B cell (primary cell): ENCODE data around the gene TMIE. TPM values are rescaled to one million over a fixed set of nuclear protein-coding genes. Genes with fewer than 3 reads are reported as not detected.

Experiments
- ATAC-seq: fragments of 200-7000 bp; cut with Tn5 transposase; one replicate; pipeline ENCODE4 v1.10.0; 2021; ENCODE audit warnings: low read depth, mild to moderate bottlenecking, moderate number of reproducible peaks, moderate library complexity
- CTCF ChIA-PET: fragments of 350-600 bp; sonication (Branson Sonifier 250); formaldehyde crosslinking; loops from one replicate; lab custom pipeline; 2021; ENCODE audit warnings: antibody characterized with exemption, inconsistent platforms; lab: Charles Lee
- POLR2A ChIA-PET: fragments of 350-600 bp; sonication (Branson Sonifier 250); formaldehyde crosslinking; loops from one replicate; lab custom pipeline; 2021; ENCODE audit warnings: antibody characterized with exemption; lab: Charles Lee
- DNase-seq: peaks from one replicate; pipeline ENCODE4 v3.0.0; 2013
- H2AFZ ChIP-seq: 2 replicates; pipeline ENCODE4 v1.6.1; 2012; ENCODE audit warnings: mild to moderate bottlenecking, low read depth, low read length; ENCODE audit not compliant: insufficient read depth, poor library complexity, severe bottlenecking
- H3K27ac ChIP-seq, 2 donors: 1 replicate in 1 of 2; 2 replicates in 1 of 2; pipeline ENCODE4 v1.5.1; 2012 to 2013; ENCODE audit warnings: low read length in 2 of 2, mild to moderate bottlenecking in 2 of 2, moderate library complexity in 1 of 2
- H3K27me3 ChIP-seq, 4 experiments: fragments of 200-600 bp in 1 of 4; sonication (generic) in 1 of 4; replicated peaks in 1 of 4; 1 replicate in 2 of 4; 2 replicates in 2 of 4; pipeline versions ENCODE4 v1.6.1 to v1.7.0; 2013 to 2016; ENCODE audit warnings: low read length in 3 of 4, mild to moderate bottlenecking in 2 of 4, mixed read lengths in 1 of 4, moderate library complexity in 1 of 4; ENCODE audit not compliant: insufficient read depth in 4 of 4, control insufficient read depth in 3 of 4; ENCODE audit errors: control extremely low read depth in 1 of 4
- H3K36me3 ChIP-seq, 2 experiments: replicated peaks in 1 of 2; 1 replicate in 1 of 2; 2 replicates in 1 of 2; pipeline versions ENCODE4 v1.6.1 to v1.7.1; 2013; ENCODE audit warnings: low read length in 1 of 2; ENCODE audit not compliant: insufficient read depth in 2 of 2, control insufficient read depth in 1 of 2; ENCODE audit errors: control extremely low read depth in 1 of 2, extremely low read depth in 1 of 2
- H3K4me1 ChIP-seq, 2 donors: fragments of 200-600 bp in 1 of 2; sonication (generic) in 1 of 2; 1 replicate in 1 of 2; 2 replicates in 1 of 2; pipeline versions ENCODE4 v1.5.1 to v1.6.1; 2013 to 2017; ENCODE audit warnings: low read length in 2 of 2; ENCODE audit not compliant: control insufficient read depth in 2 of 2, insufficient read depth in 2 of 2
- H3K4me2 ChIP-seq: replicated peaks from 2 replicates; pipeline ENCODE3; 2012; ENCODE audit warnings: mild to moderate bottlenecking, low read depth, low read length; ENCODE audit not compliant: poor library complexity, severe bottlenecking
- H3K4me3 ChIP-seq, 5 experiments: fragments of 200-600 bp in 1 of 5; sonication (generic) in 1 of 5; 1 replicate in 3 of 5; 2 replicates in 2 of 5; pipeline versions ENCODE4 v1.5.1 to v1.7.0; 2011 to 2016; ENCODE audit warnings: low read length in 4 of 5, mild to moderate bottlenecking in 4 of 5, low read depth in 2 of 5, control low read depth in 1 of 5, moderate library complexity in 1 of 5; ENCODE audit not compliant: insufficient read depth in 1 of 5; ENCODE audit errors: control extremely low read depth in 1 of 5, extremely low read depth in 1 of 5
- H3K79me2 ChIP-seq: fragments of 200-600 bp; sonication (generic); one replicate; pipeline ENCODE4 v1.6.0; 2016; ENCODE audit warnings: low read length; ENCODE audit not compliant: control insufficient read depth, insufficient read depth
- H3K9ac ChIP-seq: fragments of 200-600 bp; sonication (generic); 2 replicates; pipeline ENCODE4 v1.6.1; 2017; ENCODE audit warnings: mild to moderate bottlenecking, low read length, moderate library complexity
- H3K9me3 ChIP-seq, 3 donors: one replicate each; pipeline versions ENCODE4 v1.6.1 to v1.7.1; 2013; ENCODE audit warnings: low read length in 2 of 3; ENCODE audit not compliant: control insufficient read depth in 2 of 3, insufficient read depth in 1 of 3; ENCODE audit errors: control extremely low read depth in 1 of 3
- H4K20me1 ChIP-seq: 2 replicates; pipeline ENCODE4 v1.6.0; 2012; ENCODE audit warnings: mild to moderate bottlenecking, low read length; ENCODE audit not compliant: insufficient read depth, control insufficient read depth, poor library complexity, severe bottlenecking
- H3K27ac Mint-ChIP-seq: one replicate; pipeline ENCODE4 v1.8.0; 2021; ENCODE audit warnings: mixed read lengths
- H3K27me3 Mint-ChIP-seq: one replicate; pipeline ENCODE4 v1.8.0; 2021; ENCODE audit warnings: mixed read lengths
- H3K4me1 Mint-ChIP-seq: one replicate; pipeline ENCODE4 v1.8.0; 2021; ENCODE audit warnings: mixed read lengths
- H3K4me3 Mint-ChIP-seq: one replicate; pipeline ENCODE4 v1.8.0; 2021; ENCODE audit warnings: mixed read lengths
- H3K9me3 Mint-ChIP-seq: one replicate; pipeline ENCODE4 v1.8.0; 2022; ENCODE audit warnings: mixed read lengths; ENCODE audit not compliant: insufficient read depth
- EZH2 ChIP-seq: IDR thresholded peaks from 2 replicates; pipeline ENCODE4 v1.6.1; 2012; ENCODE audit warnings: borderline replicate concordance, low read depth, mild to moderate bottlenecking, moderate library complexity, low read length; ENCODE audit not compliant: insufficient read depth, poor library complexity, severe bottlenecking
- WGBS: methylation state at CpG from one replicate; pipeline ENCODE4 v1.1.5; 2013; ENCODE audit warnings: missing lambda C conversion rate; ENCODE audit not compliant: insufficient coverage; 5-methylcytosine and 5-hydroxymethylcytosine counted together
- intact Hi-C: fragments of 100-400 bp; cut with micrococcal nuclease; formaldehyde crosslinking; loops from one replicate; pipeline ENCODE4 v1.10.0; 2022
- polyA plus RNA-seq: library from polyadenylated mRNA; depleted of rRNA; stranded (reverse); fragments of >200 nt; gene quantifications from 2 replicates; pipeline ENCODE4 v1.2.3, GENCODE V29; 2012
- total RNA-seq, 2 donors: library from RNA; stranded (reverse); fragments of 120-200 nt in 1 of 2; gene quantifications; 1 replicate in 1 of 2; 2 replicates in 1 of 2; pipeline versions ENCODE4 v1.2.3 to v1.2.4, GENCODE V29; 2013 to 2022
- TF ChIP-seq, protein P1 (sequence below): fragments of 200-600 bp; IDR thresholded peaks from one replicate; pipeline ENCODE4 v1.8.0; 2022; ENCODE audit warnings: antibody characterized with exemption, mild to moderate bottlenecking

The TMIE gene
- total and polyA plus RNA-seq, 2 donors (not counting 1 experiment from before 2014, with no cell fraction given), result not detected

DNA sequence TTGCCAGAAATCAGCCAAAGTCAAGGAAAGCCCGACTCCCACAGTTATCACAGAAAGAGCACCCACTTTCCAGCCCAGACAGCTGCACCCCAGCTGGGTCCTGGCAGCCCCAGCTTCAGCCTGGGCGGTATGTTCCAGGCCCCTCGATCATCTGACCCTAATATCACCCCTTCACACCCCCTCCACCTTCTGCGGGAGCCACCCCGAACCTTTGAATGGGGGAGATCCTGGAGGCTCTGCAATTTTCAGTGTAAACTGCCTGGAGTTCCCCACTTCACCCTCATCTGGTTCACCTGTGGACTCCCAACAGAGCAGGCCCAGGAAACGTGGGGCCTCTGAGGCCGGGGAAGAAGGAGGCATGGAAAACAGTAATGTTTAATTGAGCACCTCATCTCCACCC, 10.6 kb downstream of the TMIE start:
- H3K4me3 ChIP-seq, result no peak overlapping the region
- DNase-seq (no peak), ATAC-seq (no peak)
- no peak overlapping the region for H3K4me3 Mint-ChIP-seq
- no peaks in the 10 kb centered on the region for H3K9me3 ChIP-seq
- intact Hi-C loops, result no loop called here
- no peak overlapping the region for H3K9ac ChIP-seq
- no peaks in the 10 kb centered on the region for H3K79me2 ChIP-seq
- ChIA-PET POLR2A (no interaction called here), CTCF (no interaction called here)
- H3K27me3 ChIP-seq, result no peaks in the 10 kb centered on the region
- WGBS, result 100% methylated on average over 5 of the region's 7 CpGs
- H3K4me1 Mint-ChIP-seq, result no peaks in the 10 kb centered on the region
- no peak overlapping the region for H3K27ac Mint-ChIP-seq
- H2AFZ ChIP-seq, result no peak overlapping the region
- no peaks in the 10 kb centered on the region for H3K36me3 ChIP-seq
- no peaks in the 10 kb centered on the region for H4K20me1 ChIP-seq
- TF ChIP-seq, protein P1, sequence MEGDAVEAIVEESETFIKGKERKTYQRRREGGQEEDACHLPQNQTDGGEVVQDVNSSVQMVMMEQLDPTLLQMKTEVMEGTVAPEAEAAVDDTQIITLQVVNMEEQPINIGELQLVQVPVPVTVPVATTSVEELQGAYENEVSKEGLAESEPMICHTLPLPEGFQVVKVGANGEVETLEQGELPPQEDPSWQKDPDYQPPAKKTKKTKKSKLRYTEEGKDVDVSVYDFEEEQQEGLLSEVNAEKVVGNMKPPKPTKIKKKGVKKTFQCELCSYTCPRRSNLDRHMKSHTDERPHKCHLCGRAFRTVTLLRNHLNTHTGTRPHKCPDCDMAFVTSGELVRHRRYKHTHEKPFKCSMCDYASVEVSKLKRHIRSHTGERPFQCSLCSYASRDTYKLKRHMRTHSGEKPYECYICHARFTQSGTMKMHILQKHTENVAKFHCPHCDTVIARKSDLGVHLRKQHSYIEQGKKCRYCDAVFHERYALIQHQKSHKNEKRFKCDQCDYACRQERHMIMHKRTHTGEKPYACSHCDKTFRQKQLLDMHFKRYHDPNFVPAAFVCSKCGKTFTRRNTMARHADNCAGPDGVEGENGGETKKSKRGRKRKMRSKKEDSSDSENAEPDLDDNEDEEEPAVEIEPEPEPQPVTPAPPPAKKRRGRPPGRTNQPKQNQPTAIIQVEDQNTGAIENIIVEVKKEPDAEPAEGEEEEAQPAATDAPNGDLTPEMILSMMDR, result no peak
- no peak for TF ChIP-seq EZH2
- no peak overlapping the region for H3K27ac ChIP-seq
- H3K4me1 ChIP-seq, result no peaks in the 10 kb centered on the region
- H3K9me3 Mint-ChIP-seq, result no peaks in the 10 kb centered on the region
- no peak overlapping the region for H3K4me2 ChIP-seq
- H3K27me3 Mint-ChIP-seq, result peaks cover 3% of the 10 kb centered on the region

DNA sequence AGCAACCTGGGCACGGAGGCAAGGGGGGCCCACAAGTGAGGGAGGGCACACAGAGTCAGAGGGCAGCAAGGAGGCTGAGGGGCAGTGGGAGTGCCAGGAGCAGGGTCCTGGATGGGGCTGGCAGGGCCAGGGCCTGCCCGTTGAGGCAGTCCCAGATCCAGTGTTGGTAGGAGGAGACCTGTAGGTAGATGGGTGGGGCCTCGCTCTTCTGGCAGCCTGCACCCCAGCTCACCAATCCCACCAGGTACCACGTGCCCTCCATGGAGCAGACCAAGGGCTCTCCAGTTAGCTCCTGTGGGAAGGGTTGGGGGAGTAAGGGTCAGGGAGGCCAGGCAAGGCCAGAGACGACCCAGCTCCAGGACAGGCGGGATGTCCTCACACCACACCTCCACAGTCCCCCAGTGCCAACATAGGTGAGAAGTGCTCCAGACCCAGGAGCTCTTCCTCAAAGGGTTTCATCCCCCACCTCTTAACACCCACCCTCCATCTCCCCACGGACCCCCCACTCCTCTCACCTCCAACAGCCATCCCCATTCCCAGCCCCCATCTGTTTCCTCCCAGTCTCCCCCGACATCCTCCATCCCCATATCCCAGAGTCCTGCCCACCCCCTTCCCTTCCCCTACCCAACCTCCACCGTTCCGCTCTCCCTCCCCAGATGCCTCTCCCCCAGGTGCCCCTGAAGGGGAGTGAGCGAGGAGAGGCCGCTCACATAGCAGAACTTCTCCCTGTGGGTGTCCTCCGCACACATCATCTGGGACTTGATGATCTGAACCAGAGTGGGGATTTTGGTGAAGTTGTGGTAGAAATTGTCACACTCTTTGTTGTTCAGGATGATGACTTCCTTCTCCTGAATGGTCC, 11.2 kb downstream of the TMIE start:
- no peak for ATAC-seq
- 87% methylated on average over 5 of the region's 13 CpGs for WGBS
- H3K27ac Mint-ChIP-seq, result no peak overlapping the region

More for the DNA sequence above, 11.2 kb downstream of the TMIE start:
- DNase-seq, result no peak
- H3K27me3 ChIP-seq, result no peaks in the 10 kb centered on the region
- no peak overlapping the region for H2AFZ ChIP-seq
- Mint-ChIP-seq H3K9me3 (no peaks in the 10 kb centered on the region), H3K4me1 (no peaks in the 10 kb centered on the region), H3K4me3 (no peak overlapping the region), H3K27me3 (peaks cover 3% of the 10 kb centered on the region)
- POLR2A ChIA-PET, result no interaction called here
- no peaks in the 10 kb centered on the region for H3K9me3 ChIP-seq
- H3K79me2 ChIP-seq, result no peaks in the 10 kb centered on the region
- no peak overlapping the region for H3K4me2 ChIP-seq
- H3K36me3 ChIP-seq, result no peaks in the 10 kb centered on the region
- CTCF ChIA-PET, result no interaction called here
- TF ChIP-seq, protein P1, result no peak
- no peak for TF ChIP-seq EZH2
- no peaks in the 10 kb centered on the region for H4K20me1 ChIP-seq
- intact Hi-C loops, result no loop called here
- no peak overlapping the region for H3K9ac ChIP-seq
- H3K4me1 ChIP-seq, result no peaks in the 10 kb centered on the region
- no peak overlapping the region for H3K27ac ChIP-seq
- H3K4me3 ChIP-seq, result no peak overlapping the region
